Stimulated activated CD8-positive, alpha-beta memory T cell treated with anti-CD3 and anti-CD28 coated beads, Interleukin-7, amount 100 ng/mL, for 1 hour (primary cell): ENCODE data around the gene HDAC2.
"Not testable (repeated sequence)": the region's sequence is repeated elsewhere in the genome, so short reads cannot be mapped to it uniquely, and the experiment has no call there.

ENCODE experiments used
- DNase-seq, 2 donors: peaks; one replicate each; pipeline ENCODE4 v3.0.0-alpha.2; 2020; ENCODE audit warnings: low read depth in 2 of 2

Gene HDAC2

GRCh38 chr6:113971741-113972140 is 793 bp upstream of the HDAC2 start:
- no peak for DNase-seq

GRCh38 chr6:113969888-113970804 is 802 bp downstream of the HDAC2 start:
- peak; percentile 12 to 19 for DNase-seq

- no peak for DNase-seq
Measured at GRCh38 chr6:113968472-113968871, 2.5 kb downstream of the HDAC2 start.

- no peak for DNase-seq
Measured at GRCh38 chr6:113967777-113968176, 3.2 kb downstream of the HDAC2 start.

- DNase-seq, result no peak
Measured at GRCh38 chr6:113960795-113961194, 10.2 kb downstream of the HDAC2 start.

GRCh38 chr6:113959235-113959634 is 11.7 kb downstream of the HDAC2 start:
- DNase-seq, result no peak

GRCh38 chr6:113954653-113955052 is 16.3 kb downstream of the HDAC2 start:
- DNase-seq, result no peak

- DNase-seq, result no peak
Measured at GRCh38 chr6:113953346-113953745, 17.6 kb downstream of the HDAC2 start.

GRCh38 chr6:113949499-113949898 is 21.4 kb downstream of the HDAC2 start:
- DNase-seq, result no peak

GRCh38 chr6:113944701-113945100 is 26.2 kb downstream of the HDAC2 start:
- DNase-seq, result no peak

GRCh38 chr6:113939825-113940224 is 31.1 kb downstream of the HDAC2 start:
- no peak for DNase-seq

GRCh38 chr6:113936093-113936934 is 34.6 kb downstream of the HDAC2 start:
- DNase-seq, result no peak

GRCh38 chr6:113934101-113934500 is 36.8 kb downstream of the HDAC2 start:
- no peak for DNase-seq

- DNase-seq, result not testable (repeated sequence)
Measured at GRCh38 chr6:113931907-113932306, 39.0 kb downstream of the HDAC2 start.

GRCh38 chr6:113930183-113930582 is 40.8 kb downstream of the HDAC2 start:
- no peak for DNase-seq

GRCh38 chr6:113927001-113927400 is 43.9 kb downstream of the HDAC2 start:
- no peak for DNase-seq

- no peak for DNase-seq
Measured at GRCh38 chr6:113925378-113925777, 45.6 kb downstream of the HDAC2 start.

- no peak for DNase-seq
Measured at GRCh38 chr6:113924312-113924723, 46.6 kb downstream of the HDAC2 start.

GRCh38 chr6:113923526-113923925 is 47.4 kb downstream of the HDAC2 start:
- DNase-seq, result no peak

- no peak for DNase-seq
Measured at GRCh38 chr6:113921299-113921904, 49.5 kb downstream of the HDAC2 start.

- DNase-seq, result no peak
Measured at GRCh38 chr6:113920663-113921267, 50.2 kb downstream of the HDAC2 start.

GRCh38 chr6:113910285-113910684 is 60.7 kb downstream of the HDAC2 start:
- not testable (repeated sequence) for DNase-seq
